Stimulated activated CD8-positive, alpha-beta memory T cell treated with anti-CD3 and anti-CD28 coated beads, Interleukin-15, amount 100 ng/mL, for 48 hours (primary cell): Measurements from ENCODE around the gene PIGR.

Experiments used
- DNase-seq, 2 donors: peaks; one replicate each; pipeline ENCODE4 v3.0.0-alpha.2; 2020; ENCODE audit warnings: low read depth in 2 of 2

PIGR gene

DNA sequence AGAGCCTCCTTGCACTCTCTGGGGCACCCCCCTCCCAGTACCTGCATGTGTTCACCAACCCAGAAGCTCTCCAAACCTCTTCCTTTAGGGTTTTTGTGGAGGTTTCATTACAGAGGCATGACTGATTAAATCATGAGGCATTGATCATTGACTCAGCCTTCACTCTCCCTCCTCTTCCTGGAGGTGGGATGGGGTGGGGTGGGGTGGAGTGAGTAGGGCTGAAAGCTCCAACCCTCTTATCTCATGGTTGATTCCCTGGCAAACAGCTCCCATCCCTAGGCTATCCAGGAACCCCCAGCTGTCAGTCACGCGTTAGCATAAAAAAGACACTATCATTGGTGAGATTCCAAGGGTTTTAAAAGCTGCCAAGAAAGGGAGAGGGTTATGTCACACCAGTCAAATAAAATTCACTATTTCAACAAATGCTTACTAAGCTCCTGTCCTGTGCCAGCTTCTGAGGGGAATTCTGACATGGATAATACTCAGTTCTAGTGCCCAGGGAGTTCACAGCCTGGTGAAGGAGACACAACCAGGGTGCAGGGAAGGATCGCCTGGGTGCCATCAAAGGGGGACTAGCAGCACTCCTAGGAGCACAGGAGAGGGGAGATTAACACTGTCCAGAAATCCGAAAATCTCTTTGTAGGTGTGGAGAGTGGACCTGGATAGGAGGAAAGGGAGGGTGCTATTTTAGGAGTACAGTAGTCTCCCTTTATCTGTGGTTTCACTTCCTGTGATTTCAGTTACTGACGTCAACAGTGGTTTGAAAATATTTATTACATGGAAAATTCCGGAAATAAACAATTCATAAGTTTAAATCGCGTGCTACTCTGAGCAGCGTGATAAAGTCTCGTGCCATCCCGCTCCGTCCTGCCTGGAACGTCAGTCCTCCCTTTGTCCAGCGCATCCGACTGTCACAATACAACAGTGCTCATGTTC is 55.9 kb downstream of the PIGR start:
- no peak for DNase-seq

GRCh38 chr1:206887701-206888100 is 58.6 kb downstream of the PIGR start:
- DNase-seq, result no peak

DNA sequence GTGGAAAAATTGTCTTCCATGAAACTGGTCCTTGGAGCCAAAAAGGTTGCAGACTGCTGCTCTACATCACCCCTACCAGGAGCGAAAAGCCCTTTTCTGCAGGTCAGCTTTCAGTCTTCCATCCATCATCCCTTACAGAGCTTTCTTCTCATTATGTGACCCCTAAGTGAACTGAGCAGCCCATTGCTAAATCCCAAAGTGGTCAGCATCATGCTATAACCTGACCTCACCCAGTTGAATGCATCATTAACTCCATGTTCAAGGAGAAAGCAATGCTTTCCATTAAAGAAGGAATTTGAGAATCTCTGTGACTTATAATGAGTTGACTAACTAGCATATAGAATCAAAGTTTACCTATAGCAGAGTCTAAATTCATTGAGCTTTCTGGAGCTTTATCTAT is 59.4 kb downstream of the PIGR start:
- no peak for DNase-seq

GRCh38 chr1:206885341-206886060 is 60.8 kb downstream of the PIGR start:
- no peak for DNase-seq

DNA sequence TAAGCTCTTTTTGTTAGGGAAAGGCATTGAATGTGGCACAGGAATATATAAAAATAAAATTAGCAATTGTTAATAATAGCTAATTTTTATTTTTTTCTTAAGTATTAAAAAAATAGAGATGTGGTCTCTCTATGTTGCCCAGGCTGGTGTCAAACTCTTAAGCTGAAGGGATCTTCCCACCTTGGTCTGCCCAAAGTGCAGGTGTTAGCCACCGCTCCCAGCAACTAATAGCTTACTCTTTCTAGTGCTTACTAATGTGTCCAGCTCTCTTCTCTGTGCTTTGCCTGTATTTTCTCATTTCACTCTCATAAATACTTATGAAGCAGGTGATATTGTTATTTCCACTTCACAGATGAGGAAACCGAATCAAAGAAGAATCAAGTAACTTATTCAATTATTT is 62.4 kb downstream of the PIGR start:
- DNase-seq, result no peak

GRCh38 chr1:206883160-206883559 is 63.1 kb downstream of the PIGR start:
- no peak for DNase-seq

- DNase-seq, result no peak
Observed at GRCh38 chr1:206882555-206882954, 63.7 kb downstream of the PIGR start.

- DNase-seq, result no peak
Observed at GRCh38 chr1:206880314-206880713, 66.0 kb downstream of the PIGR start.
